Activated naive CD8-positive, alpha-beta T cell treated with anti-CD3 and anti-CD28 coated beads for 36 hours (primary cell): ENCODE data around the gene MYO1A. TPM values are rescaled to one million over a fixed set of nuclear protein-coding genes. Genes with fewer than 3 reads are reported as not detected.
"Not testable (repeated sequence)": the region's sequence is repeated elsewhere in the genome, so short reads cannot be mapped to it uniquely, and the experiment has no call there.

Experiments used
- DNase-seq: peaks from one replicate; pipeline ENCODE4 v3.0.0; 2021
- H3K27ac Mint-ChIP-seq: one replicate; pipeline ENCODE4 v1.8.0; 2022; ENCODE audit warnings: mild to moderate bottlenecking, moderate library complexity, mixed read lengths
- H3K27me3 Mint-ChIP-seq: one replicate; pipeline ENCODE4 v1.8.0; 2022; ENCODE audit warnings: mild to moderate bottlenecking, mixed read lengths
- H3K36me3 Mint-ChIP-seq: one replicate; pipeline ENCODE4 v1.8.0; 2021; ENCODE audit warnings: mild to moderate bottlenecking, mixed read lengths
- H3K4me1 Mint-ChIP-seq: one replicate; pipeline ENCODE4 v1.8.0; 2021; ENCODE audit warnings: mixed read lengths
- H3K4me3 Mint-ChIP-seq: one replicate; pipeline ENCODE4 v1.8.0; 2022; ENCODE audit warnings: mild to moderate bottlenecking, moderate library complexity, mixed read lengths
- H3K9me3 Mint-ChIP-seq: one replicate; pipeline ENCODE4 v1.8.0; 2022; ENCODE audit warnings: mixed read lengths
- total RNA-seq, 2 experiments: library from RNA; stranded (reverse); gene quantifications; one replicate each; pipeline ENCODE4 v1.2.3, GENCODE V29; 2021

MYO1A gene
- total RNA-seq, 2 experiments from 2014 or later: 1.3 to 1.4 TPM

- Mint-ChIP-seq H3K27me3 (no peaks in the 10 kb centered on the region), H3K4me3 (peak overlapping the region; percentile 69), H3K27ac (peak overlapping the region; percentile 90), H3K4me1 (peaks cover 71% of the 10 kb centered on the region), H3K36me3 (peaks cover 67% of the 10 kb centered on the region), H3K9me3 (peaks cover 6% of the 10 kb centered on the region)
- peak; percentile 44 for DNase-seq
Observed at GRCh38 chr12:57069523-57069922, 19.6 kb upstream of the MYO1A start.

- H3K36me3 Mint-ChIP-seq: peaks cover 71% of the 10 kb centered on the region
- H3K4me1 Mint-ChIP-seq: peaks cover 76% of the 10 kb centered on the region
- H3K4me3 Mint-ChIP-seq: peak overlapping the region; percentile 56
- peak overlapping the region; percentile 93 for H3K27ac Mint-ChIP-seq
- H3K27me3 Mint-ChIP-seq: no peaks in the 10 kb centered on the region
- peaks cover 6% of the 10 kb centered on the region for H3K9me3 Mint-ChIP-seq
- no peak for DNase-seq
Observed at GRCh38 chr12:57066245-57066644, 16.3 kb upstream of the MYO1A start.

GRCh38 chr12:57063991-57064685, 14.2 kb upstream of the MYO1A start:
- H3K9me3 Mint-ChIP-seq: peaks cover 6% of the 10 kb centered on the region
- peaks cover 64% of the 10 kb centered on the region for H3K4me1 Mint-ChIP-seq
- H3K27me3 Mint-ChIP-seq: no peaks in the 10 kb centered on the region
- peak overlapping the region; percentile 62 for H3K4me3 Mint-ChIP-seq
- H3K27ac Mint-ChIP-seq: peak overlapping the region; percentile 94
- H3K36me3 Mint-ChIP-seq: peaks cover 70% of the 10 kb centered on the region
- DNase-seq: peak; percentile 51

GRCh38 chr12:57058454-57058853, 8.5 kb upstream of the MYO1A start:
- Mint-ChIP-seq H3K4me3 (no peak overlapping the region), H3K4me1 (peaks cover 39% of the 10 kb centered on the region), H3K27me3 (no peaks in the 10 kb centered on the region), H3K36me3 (peaks cover 60% of the 10 kb centered on the region), H3K27ac (peak overlapping the region; percentile 3), H3K9me3 (no peaks in the 10 kb centered on the region)
- DNase-seq: no peak

- peaks cover 58% of the 10 kb centered on the region for H3K36me3 Mint-ChIP-seq
- peak overlapping the region; percentile 48 for H3K27ac Mint-ChIP-seq
- no peaks in the 10 kb centered on the region for H3K9me3 Mint-ChIP-seq
- DNase-seq: no peak
- H3K4me1 Mint-ChIP-seq: peaks cover 32% of the 10 kb centered on the region
- H3K4me3 Mint-ChIP-seq: no peak overlapping the region
- H3K27me3 Mint-ChIP-seq: no peaks in the 10 kb centered on the region
Observed at GRCh38 chr12:57057067-57057751, 7.3 kb upstream of the MYO1A start.

- no peak overlapping the region for H3K4me3 Mint-ChIP-seq
- DNase-seq: no peak
- H3K27me3 Mint-ChIP-seq: no peaks in the 10 kb centered on the region
- H3K36me3 Mint-ChIP-seq: peaks cover 52% of the 10 kb centered on the region
- no peaks in the 10 kb centered on the region for H3K9me3 Mint-ChIP-seq
- peaks cover 36% of the 10 kb centered on the region for H3K4me1 Mint-ChIP-seq
- H3K27ac Mint-ChIP-seq: peak overlapping the region; percentile 54
Observed at GRCh38 chr12:57055824-57056223, 5.9 kb upstream of the MYO1A start.

GRCh38 chr12:57053901-57054300, 4.0 kb upstream of the MYO1A start:
- H3K27ac Mint-ChIP-seq: not testable (repeated sequence)

GRCh38 chr12:57053146-57053545, 3.2 kb upstream of the MYO1A start:
- not testable (repeated sequence) for H3K9me3 Mint-ChIP-seq, H3K27ac Mint-ChIP-seq, H3K27me3 Mint-ChIP-seq, DNase-seq, H3K4me3 Mint-ChIP-seq
- peaks cover 35% of the 10 kb centered on the region for H3K4me1 Mint-ChIP-seq
- H3K36me3 Mint-ChIP-seq: peaks cover 34% of the 10 kb centered on the region

More at GRCh38 chr12:57053901-57054300, 4.0 kb upstream of the MYO1A start:
- not testable (repeated sequence) for H3K27me3 Mint-ChIP-seq, DNase-seq, H3K4me3 Mint-ChIP-seq, H3K9me3 Mint-ChIP-seq
- Mint-ChIP-seq H3K36me3 (peaks cover 40% of the 10 kb centered on the region), H3K4me1 (peaks cover 32% of the 10 kb centered on the region)

GRCh38 chr12:57051011-57051410, 1.1 kb upstream of the MYO1A start:
- no peak overlapping the region for H3K4me3 Mint-ChIP-seq
- peaks cover 34% of the 10 kb centered on the region for H3K4me1 Mint-ChIP-seq
- no peak overlapping the region for H3K27ac Mint-ChIP-seq
- DNase-seq: no peak
- peaks cover 21% of the 10 kb centered on the region for H3K36me3 Mint-ChIP-seq
- no peaks in the 10 kb centered on the region for H3K27me3 Mint-ChIP-seq
- no peaks in the 10 kb centered on the region for H3K9me3 Mint-ChIP-seq

- Mint-ChIP-seq H3K4me1 (peaks cover 37% of the 10 kb centered on the region), H3K27me3 (no peaks in the 10 kb centered on the region), H3K9me3 (no peaks in the 10 kb centered on the region), H3K27ac (no peak overlapping the region), H3K36me3 (peaks cover 13% of the 10 kb centered on the region), H3K4me3 (no peak overlapping the region)
- no peak for DNase-seq
Observed at GRCh38 chr12:57049119-57049446, 846 bp downstream of the MYO1A start.

- Mint-ChIP-seq H3K9me3 (no peaks in the 10 kb centered on the region), H3K27ac (peak overlapping the region; percentile 84), H3K4me3 (no peak overlapping the region), H3K4me1 (peaks cover 37% of the 10 kb centered on the region), H3K27me3 (no peaks in the 10 kb centered on the region), H3K36me3 (peaks cover 8% of the 10 kb centered on the region)
- DNase-seq: no peak
Observed at GRCh38 chr12:57048423-57049118, 1.4 kb downstream of the MYO1A start.

- no peak for DNase-seq
- Mint-ChIP-seq H3K27me3 (no peaks in the 10 kb centered on the region), H3K27ac (peak overlapping the region; percentile 84), H3K4me1 (peaks cover 37% of the 10 kb centered on the region), H3K36me3 (peaks cover 2% of the 10 kb centered on the region), H3K4me3 (peak overlapping the region; percentile 7), H3K9me3 (no peaks in the 10 kb centered on the region)
Observed at GRCh38 chr12:57047981-57048380, 1.9 kb downstream of the MYO1A start.

GRCh38 chr12:57046947-57047890, 2.7 kb downstream of the MYO1A start:
- peak overlapping the region; percentile 84 for H3K27ac Mint-ChIP-seq
- peak; percentile 54 for DNase-seq
- peaks cover under 1% of the 10 kb centered on the region for H3K27me3 Mint-ChIP-seq
- peaks cover 37% of the 10 kb centered on the region for H3K4me1 Mint-ChIP-seq
- no peaks in the 10 kb centered on the region for H3K9me3 Mint-ChIP-seq
- peaks cover 1% of the 10 kb centered on the region for H3K36me3 Mint-ChIP-seq
- H3K4me3 Mint-ChIP-seq: peak overlapping the region; percentile 7

- Mint-ChIP-seq H3K27me3 (peaks cover 3% of the 10 kb centered on the region), H3K9me3 (no peaks in the 10 kb centered on the region), H3K36me3 (peaks cover 1% of the 10 kb centered on the region), H3K4me3 (no peak overlapping the region), H3K27ac (peak overlapping the region; percentile 4), H3K4me1 (peaks cover 34% of the 10 kb centered on the region)
- no peak for DNase-seq
Observed at GRCh38 chr12:57046086-57046791, 3.7 kb downstream of the MYO1A start.
